ENCODE results near the gene CUEDC2.

The CUEDC2 gene

GRCh38 chr10:102470579-102471546, 38.5 kb upstream of the CUEDC2 start:
- TF ChIP-seq, protein P1, sequence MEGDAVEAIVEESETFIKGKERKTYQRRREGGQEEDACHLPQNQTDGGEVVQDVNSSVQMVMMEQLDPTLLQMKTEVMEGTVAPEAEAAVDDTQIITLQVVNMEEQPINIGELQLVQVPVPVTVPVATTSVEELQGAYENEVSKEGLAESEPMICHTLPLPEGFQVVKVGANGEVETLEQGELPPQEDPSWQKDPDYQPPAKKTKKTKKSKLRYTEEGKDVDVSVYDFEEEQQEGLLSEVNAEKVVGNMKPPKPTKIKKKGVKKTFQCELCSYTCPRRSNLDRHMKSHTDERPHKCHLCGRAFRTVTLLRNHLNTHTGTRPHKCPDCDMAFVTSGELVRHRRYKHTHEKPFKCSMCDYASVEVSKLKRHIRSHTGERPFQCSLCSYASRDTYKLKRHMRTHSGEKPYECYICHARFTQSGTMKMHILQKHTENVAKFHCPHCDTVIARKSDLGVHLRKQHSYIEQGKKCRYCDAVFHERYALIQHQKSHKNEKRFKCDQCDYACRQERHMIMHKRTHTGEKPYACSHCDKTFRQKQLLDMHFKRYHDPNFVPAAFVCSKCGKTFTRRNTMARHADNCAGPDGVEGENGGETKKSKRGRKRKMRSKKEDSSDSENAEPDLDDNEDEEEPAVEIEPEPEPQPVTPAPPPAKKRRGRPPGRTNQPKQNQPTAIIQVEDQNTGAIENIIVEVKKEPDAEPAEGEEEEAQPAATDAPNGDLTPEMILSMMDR (IDR thresholded peaks at IDR 0.05), result no peak
- TF ChIP-seq ZFX (IDR thresholded peaks at IDR 0.05; ENCODE audit: borderline replicate concordance), result no peak
- no peak overlapping the region for H3K27ac ChIP-seq

- TF ChIP-seq, protein P1 (IDR thresholded peaks at IDR 0.05), result no peak
- no peak for TF ChIP-seq ZFX (IDR thresholded peaks at IDR 0.05; ENCODE audit: borderline replicate concordance)
- H3K27ac ChIP-seq, result no peak overlapping the region
Observed at GRCh38 chr10:102468683-102469082, 36.3 kb upstream of the CUEDC2 start.

DNA sequence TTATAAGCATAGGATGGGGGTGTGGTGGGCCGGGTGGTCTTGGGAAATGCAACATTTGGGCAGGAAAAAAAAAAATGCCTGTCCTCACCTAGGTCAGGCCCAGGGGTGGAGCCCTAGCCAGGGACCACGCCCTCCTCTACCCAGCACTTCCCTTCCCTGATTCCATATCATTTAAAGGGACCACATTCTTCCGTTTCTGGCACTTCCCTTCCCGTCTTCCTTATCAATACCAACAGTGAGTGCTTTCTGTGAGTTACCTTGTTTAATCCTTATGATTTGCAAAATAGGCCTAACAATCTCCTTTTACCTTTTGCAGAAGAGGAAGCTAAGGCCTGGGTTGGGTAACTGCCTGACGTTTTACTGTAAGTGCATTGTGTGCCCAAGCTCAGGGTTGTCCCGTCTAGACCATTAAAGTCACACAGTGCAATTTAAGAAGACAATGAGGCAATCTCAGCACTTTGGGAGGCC, 35.6 kb upstream of the CUEDC2 start:
- H3K27ac ChIP-seq, result no peak overlapping the region

DNA sequence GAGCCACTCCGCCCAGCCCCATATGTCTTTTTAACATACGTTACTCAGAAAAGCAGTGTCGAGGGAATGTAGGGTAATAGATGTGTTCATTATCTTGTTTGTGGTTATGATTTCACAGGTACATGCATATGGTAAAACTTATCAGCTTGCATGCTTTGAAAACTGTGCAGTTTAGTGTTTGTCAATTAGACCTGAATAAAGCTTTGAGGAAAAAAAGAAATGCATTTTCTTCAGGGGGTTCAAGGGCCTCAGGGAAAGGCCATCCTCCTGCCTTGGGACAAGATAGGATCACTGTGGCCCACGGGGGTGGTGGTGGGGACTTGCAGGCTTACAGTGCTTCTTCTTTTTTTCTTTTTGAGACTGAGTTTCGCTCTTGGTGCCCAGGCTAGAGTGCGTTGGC, 34.9 kb upstream of the CUEDC2 start:
- H3K27ac ChIP-seq, result 0 out of 2 replicates have a peak overlapping the region, but pooled peaks have one; percentile 10
- TF ChIP-seq ZFX (IDR thresholded peaks at IDR 0.05; ENCODE audit: borderline replicate concordance), result no peak
- TF ChIP-seq, protein P1 (IDR thresholded peaks at IDR 0.05), result no peak

More for the DNA sequence above, 35.6 kb upstream of the CUEDC2 start:
- TF ChIP-seq, protein P1 (IDR thresholded peaks at IDR 0.05), result no peak
- no peak for TF ChIP-seq ZFX (IDR thresholded peaks at IDR 0.05; ENCODE audit: borderline replicate concordance)

DNA sequence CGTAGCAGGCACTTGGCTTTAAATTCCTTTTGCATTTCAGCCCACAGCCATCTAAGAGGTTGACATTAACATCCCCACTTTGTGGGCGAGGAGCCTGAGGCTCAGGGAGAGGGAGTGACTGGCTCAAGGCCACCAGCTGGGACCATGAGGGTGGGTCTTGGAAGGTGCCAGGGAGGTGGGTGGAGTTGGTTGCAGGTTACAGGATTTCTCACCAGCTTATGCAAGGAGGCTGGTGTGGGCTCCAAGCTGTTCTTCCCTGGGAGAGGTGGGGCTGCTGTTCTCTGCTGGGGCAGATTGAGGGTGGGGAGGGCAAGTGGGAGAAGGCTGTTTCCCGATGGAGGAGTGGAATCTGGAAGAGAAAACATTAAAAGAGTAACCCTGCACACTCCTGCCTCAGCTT, 33.1 kb upstream of the CUEDC2 start:
- TF ChIP-seq, protein P1 (IDR thresholded peaks at IDR 0.05), result no peak
- no peak for TF ChIP-seq ZFX (IDR thresholded peaks at IDR 0.05; ENCODE audit: borderline replicate concordance)
- H3K27ac ChIP-seq, result no peak overlapping the region

DNA sequence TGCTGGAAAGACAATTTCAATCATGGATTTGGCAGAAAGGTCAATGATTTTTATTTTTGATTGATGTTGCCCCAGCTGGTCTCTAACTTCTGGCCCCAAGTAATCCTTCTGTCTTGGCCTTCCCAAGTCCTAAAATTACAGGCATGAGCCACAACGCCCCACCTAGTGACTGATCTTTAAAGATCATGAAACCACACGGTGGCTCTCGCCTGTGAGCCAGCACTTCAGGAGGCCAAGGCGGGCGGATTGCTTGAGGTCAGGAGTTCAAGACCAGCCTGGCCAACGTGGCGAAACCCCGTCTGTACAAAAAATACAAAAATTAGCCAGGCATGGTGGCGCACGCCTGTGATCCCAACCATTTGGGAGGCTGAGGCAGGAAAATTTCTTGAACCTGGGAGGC, 31.6 kb upstream of the CUEDC2 start:
- TF ChIP-seq ZFX (IDR thresholded peaks at IDR 0.05; ENCODE audit: borderline replicate concordance), result no peak
- TF ChIP-seq, protein P1 (IDR thresholded peaks at IDR 0.05), result no peak

DNA sequence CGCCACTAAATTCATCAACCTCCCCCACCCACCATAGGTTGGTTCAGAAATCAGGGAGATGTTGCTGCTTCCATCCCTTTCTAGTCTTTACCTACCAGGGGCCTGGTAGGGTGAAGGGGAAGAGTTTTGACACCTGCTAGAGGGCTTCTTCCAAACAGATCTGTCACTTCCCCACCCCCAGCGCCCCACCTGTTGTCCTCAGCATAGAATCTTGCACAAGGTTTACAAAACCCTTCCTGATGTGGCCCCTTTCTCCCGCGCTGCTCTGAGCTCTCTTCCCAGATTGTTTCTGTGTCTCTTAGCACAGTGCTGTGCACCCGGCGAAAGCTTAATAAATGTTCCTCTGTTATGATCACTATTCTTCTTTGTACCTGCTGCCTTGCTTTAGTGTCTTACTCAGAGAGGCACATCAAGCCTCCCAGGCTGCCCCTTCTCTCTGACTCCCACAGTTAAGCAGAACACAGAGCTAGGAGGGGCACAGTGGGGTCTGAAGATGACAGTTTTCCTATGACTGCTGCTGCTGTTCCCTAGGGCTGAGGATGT, 30.2 kb upstream of the CUEDC2 start:
- TF ChIP-seq ZFX (IDR thresholded peaks at IDR 0.05; ENCODE audit: borderline replicate concordance), result no peak
- TF ChIP-seq, protein P1 (IDR thresholded peaks at IDR 0.05), result no peak
- peak overlapping the region; percentile 86 for H3K27ac ChIP-seq

More for the DNA sequence above, 31.6 kb upstream of the CUEDC2 start:
- peak overlapping the region; percentile 86 for H3K27ac ChIP-seq

Measured in 22Rv1 (cell line).